Stomach (tissue), 4 donors: ENCODE results near the gene SORCS2.

ENCODE experiments used
- CTCF ChIP-seq, 7 experiments: fragments of 450-650 bp in 4 of 7; fragments of 200-600 bp in 3 of 7; sonication (generic) in 3 of 7; IDR thresholded peaks; one replicate each; pipeline ENCODE4 v1.5.1; 2016 to 2019; ENCODE audit warnings: antibody characterized with exemption in 7 of 7, control low read depth in 2 of 7, mild to moderate bottlenecking in 1 of 7
- EP300 ChIP-seq: sonication (generic); formaldehyde crosslinking; IDR thresholded peaks from one replicate; pipeline ENCODE4 v1.6.1; 2017; ENCODE audit warnings: antibody characterized with exemption
- POLR2A ChIP-seq, 4 donors: fragments of 450-650 bp; IDR thresholded peaks; one replicate each; pipeline ENCODE4 v1.6.1; 2016; ENCODE audit warnings: antibody characterized with exemption in 4 of 4, control low read depth in 2 of 4, mild to moderate bottlenecking in 1 of 4, moderate library complexity in 1 of 4
- POLR2AphosphoS5 ChIP-seq, 3 donors: sonication (generic); formaldehyde crosslinking; IDR thresholded peaks; one replicate each; pipeline ENCODE4 v1.6.1; 2016; ENCODE audit warnings: antibody characterized with exemption in 3 of 3

DNA sequence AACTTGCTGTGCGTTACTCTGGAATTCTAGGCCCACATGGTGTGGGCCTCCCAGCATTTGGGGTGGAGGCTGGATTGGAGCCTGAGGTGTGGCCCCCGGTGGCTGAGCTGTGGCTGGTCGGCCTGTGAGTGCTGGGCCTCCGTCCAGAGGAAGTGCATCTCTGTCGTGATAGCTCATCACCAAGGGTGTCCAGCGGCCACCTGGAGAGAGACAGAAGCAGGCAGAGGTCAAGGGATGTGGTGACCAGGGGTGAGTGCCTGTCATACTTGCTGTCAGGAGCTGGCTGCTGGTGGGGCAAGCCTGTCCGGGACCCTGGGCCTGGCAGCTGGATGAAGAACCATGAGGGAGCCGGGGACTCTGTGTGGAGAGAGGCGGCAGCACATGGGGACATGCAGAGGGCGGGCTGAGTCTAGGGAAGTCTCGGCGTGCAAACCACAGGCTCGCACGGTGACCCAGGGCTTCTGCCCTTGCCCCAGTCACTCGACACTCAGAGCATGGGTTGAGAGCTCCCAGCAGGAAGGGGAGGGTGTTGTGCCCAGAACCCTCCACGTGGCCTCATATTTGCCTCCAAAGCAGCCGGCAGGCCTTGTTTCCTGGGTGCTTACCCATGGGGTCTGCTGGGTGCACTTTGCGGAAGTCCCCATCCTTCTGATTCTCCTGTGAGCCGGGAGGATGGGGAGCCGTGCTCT is 6.2 kb downstream of the SORCS2 start:
- TF ChIP-seq CTCF (IDR thresholded peaks at IDR 0.05) (no peak), POLR2A (IDR thresholded peaks at IDR 0.05) (no peak), POLR2AphosphoS5 (IDR thresholded peaks at IDR 0.05) (no peak), EP300 (no peak)
